IMR-90 (cell line): Measurements from ENCODE around the gene PRSS33. TPM values are rescaled to one million over a fixed set of nuclear protein-coding genes. Genes with fewer than 3 reads are reported as not detected.

Source experiments
- ATAC-seq: fragments of 200-7000 bp; cut with Tn5 transposase; 2 replicates; pipeline ENCODE4 v1.9.1; 2020; ENCODE audit warnings: low read depth, mild to moderate bottlenecking, moderate library complexity
- BruUV-seq: library from RNA; stranded (reverse); fragments of 400-500 nt; replicated peaks from 2 replicates; lab custom pipeline; 2021; lab: Mats Ljungman, UMichigan
- CTCF ChIA-PET: fragments of 300-600 bp; formaldehyde crosslinking; extraction: SDS; loops from one replicate; lab custom pipeline; 2021; ENCODE audit warnings: antibody characterized with exemption; lab: Yijun Ruan, JAX
- POLR2A ChIA-PET: fragments of 300-600 bp; sonication (Branson Sonifier 250); formaldehyde crosslinking; loops from one replicate; lab custom pipeline; 2022; ENCODE audit warnings: antibody characterized with exemption; ENCODE audit not compliant: unreplicated experiment; lab: Charles Lee
- DNase-seq: peaks from one replicate; pipeline ENCODE4 v3.0.0; 2013
- H2AFZ ChIP-seq: replicated peaks from 2 replicates; pipeline ENCODE3; 2013; ENCODE audit warnings: low read length, mild to moderate bottlenecking; ENCODE audit not compliant: poor library complexity
- H2AK5ac ChIP-seq: 2 replicates; pipeline ENCODE4 v1.6.1; 2013; ENCODE audit warnings: low read depth, low read length, inconsistent platforms
- H2AK9ac ChIP-seq: replicated peaks from 2 replicates; pipeline ENCODE3; 2013; ENCODE audit warnings: mild to moderate bottlenecking, low read depth, low read length, moderate library complexity; ENCODE audit not compliant: poor library complexity
- H2BK120ac ChIP-seq: 2 replicates; pipeline ENCODE4 v1.6.1; 2013; ENCODE audit warnings: low read depth, low read length, inconsistent platforms
- H2BK15ac ChIP-seq: 3 replicates; pipeline ENCODE4 v1.6.1; 2013; ENCODE audit warnings: low read depth, low read length, inconsistent platforms
- H2BK20ac ChIP-seq: 2 replicates; pipeline ENCODE4 v1.6.1; 2013; ENCODE audit warnings: low read depth, mild to moderate bottlenecking, inconsistent platforms, low read length, moderate library complexity
- H2BK5ac ChIP-seq: 2 replicates; pipeline ENCODE4 v1.6.1; 2013; ENCODE audit warnings: mild to moderate bottlenecking, low read depth, low read length, inconsistent platforms; ENCODE audit not compliant: poor library complexity, severe bottlenecking
- H3K14ac ChIP-seq: replicated peaks from 2 replicates; pipeline ENCODE4 v1.6.1; 2013; ENCODE audit warnings: low read depth, low read length, inconsistent platforms
- H3K18ac ChIP-seq: 2 replicates; pipeline ENCODE4 v1.6.1; 2013; ENCODE audit warnings: low read depth, low read length, control low read depth
- H3K23ac ChIP-seq: 2 replicates; pipeline ENCODE4 v1.6.1; 2013; ENCODE audit warnings: low read depth, low read length, inconsistent platforms
- H3K27ac ChIP-seq: 2 replicates; pipeline ENCODE4 v1.5.1; 2013; ENCODE audit warnings: mild to moderate bottlenecking, control low read depth, low read length; ENCODE audit not compliant: insufficient read depth
- H3K27me3 ChIP-seq: 2 replicates; pipeline ENCODE4 v1.6.1; 2013; ENCODE audit warnings: low read length; ENCODE audit not compliant: control insufficient read depth, insufficient read depth
- H3K36me3 ChIP-seq: 2 replicates; pipeline ENCODE4 v1.6.1; 2013; ENCODE audit warnings: low read length, mixed read lengths; ENCODE audit not compliant: control insufficient read depth, insufficient read depth
- H3K4ac ChIP-seq: 2 replicates; pipeline ENCODE4 v1.6.1; 2013; ENCODE audit warnings: low read depth, low read length, inconsistent platforms
- H3K4me1 ChIP-seq: 2 replicates; pipeline ENCODE4 v1.6.1; 2013; ENCODE audit warnings: low read length, mixed read lengths; ENCODE audit not compliant: control insufficient read depth, insufficient read depth
- H3K4me2 ChIP-seq: 2 replicates; pipeline ENCODE4 v1.6.1; 2013; ENCODE audit warnings: low read depth, mild to moderate bottlenecking, control low read depth, low read length, moderate library complexity
- H3K4me3 ChIP-seq: 2 replicates; pipeline ENCODE4 v1.5.1; 2013; ENCODE audit warnings: low read depth, mild to moderate bottlenecking, control low read depth, low read length, moderate library complexity; ENCODE audit not compliant: insufficient read depth
- H3K56ac ChIP-seq: 2 replicates; pipeline ENCODE4 v1.6.1; 2013; ENCODE audit warnings: low read length, inconsistent platforms; ENCODE audit not compliant: insufficient read depth; ENCODE audit errors: extremely low read depth
- H3K79me1 ChIP-seq, 2 experiments: 2 replicates each; pipeline ENCODE4 v1.6.1; 2013; ENCODE audit warnings: low read length in 2 of 2, inconsistent platforms in 1 of 2, low read depth in 1 of 2
- H3K9ac ChIP-seq: 2 replicates; pipeline ENCODE4 v1.6.1; 2013; ENCODE audit warnings: low read depth, low read length, control low read depth
- H3K9me1 ChIP-seq: 2 replicates; pipeline ENCODE4 v1.6.1; 2013; ENCODE audit warnings: low read length, inconsistent platforms; ENCODE audit not compliant: insufficient read depth
- H3K9me3 ChIP-seq: 2 replicates; pipeline ENCODE4 v1.6.1; 2013; ENCODE audit warnings: low read length; ENCODE audit not compliant: control insufficient read depth, insufficient read depth
- H4K20me1 ChIP-seq: 2 replicates; pipeline ENCODE4 v1.6.1; 2013; ENCODE audit warnings: low read length, inconsistent platforms; ENCODE audit not compliant: insufficient read depth
- H4K5ac ChIP-seq: 2 replicates; pipeline ENCODE4 v1.6.1; 2013; ENCODE audit warnings: mild to moderate bottlenecking, low read depth, low read length, control low read depth
- H4K8ac ChIP-seq, 2 experiments: 2 replicates each; pipeline ENCODE4 v1.6.1; 2013; ENCODE audit warnings: low read depth in 2 of 2, low read length in 2 of 2, control low read depth in 1 of 2, inconsistent platforms in 1 of 2
- H4K91ac ChIP-seq: 2 replicates; pipeline ENCODE4 v1.6.1; 2013; ENCODE audit warnings: low read depth, low read length, inconsistent platforms; ENCODE audit not compliant: insufficient read depth
- BHLHE40 ChIP-seq: fragments of 150-350 bp; IDR thresholded peaks from 2 replicates; pipeline ENCODE4 v1.6.1; 2016; ENCODE audit warnings: mild to moderate bottlenecking, low read depth, low read length
- CEBPB ChIP-seq: IDR thresholded peaks from 2 replicates; pipeline ENCODE4 v1.6.1; 2012; ENCODE audit warnings: low read depth, low read length, improper control_type of control experiment
- CHD1 ChIP-seq: IDR thresholded peaks from 2 replicates; pipeline ENCODE4 v1.6.1; 2012; ENCODE audit warnings: low read depth, low read length, improper control_type of control experiment
- CTCF ChIP-seq: conservative IDR thresholded peaks from 2 replicates; pipeline ENCODE4 v1.5.1; 2012; ENCODE audit warnings: mild to moderate bottlenecking, low read depth, low read length, improper control_type of control experiment
- FOS ChIP-seq: fragments of 150-350 bp; IDR thresholded peaks from 2 replicates; pipeline ENCODE4 v1.6.1; 2016; ENCODE audit warnings: low read depth, low read length
- MAFK ChIP-seq: IDR thresholded peaks from 2 replicates; pipeline ENCODE4 v1.6.1; 2012; ENCODE audit warnings: low read depth, low read length, improper control_type of control experiment
- MAZ ChIP-seq: IDR thresholded peaks from 2 replicates; pipeline ENCODE4 v1.6.1; 2012; ENCODE audit warnings: low read depth, mild to moderate bottlenecking, low read length, improper control_type of control experiment, moderate library complexity, borderline replicate concordance
- MXI1 ChIP-seq: IDR thresholded peaks from 2 replicates; pipeline ENCODE4 v1.6.1; 2012; ENCODE audit warnings: low read depth, mild to moderate bottlenecking, low read length, moderate library complexity, borderline replicate concordance
- NFE2L2 ChIP-seq: fragments of 150-350 bp; IDR thresholded peaks from 2 replicates; pipeline ENCODE4 v1.6.1; 2016; ENCODE audit warnings: low read depth, mild to moderate bottlenecking, low read length
- POLR2A ChIP-seq: IDR thresholded peaks from 2 replicates; pipeline ENCODE4 v1.6.1; 2012; ENCODE audit warnings: mild to moderate bottlenecking, low read depth, low read length
- RAD21 ChIP-seq: IDR thresholded peaks from 2 replicates; pipeline ENCODE4 v1.6.1; 2012; ENCODE audit warnings: low read length, improper control_type of control experiment
- RCOR1 ChIP-seq: IDR thresholded peaks from 2 replicates; pipeline ENCODE4 v1.6.1; 2012; ENCODE audit warnings: mild to moderate bottlenecking, low read length, improper control_type of control experiment; ENCODE audit not compliant: insufficient replicate concordance
- RFX5 ChIP-seq: IDR thresholded peaks from 2 replicates; pipeline ENCODE4 v1.8.0; 2012; ENCODE audit warnings: low read depth, mild to moderate bottlenecking, low read length, moderate library complexity
- SMC3 ChIP-seq: fragments of 150-350 bp; IDR thresholded peaks from 2 replicates; pipeline ENCODE4 v1.6.1; 2016; ENCODE audit warnings: low read depth, mild to moderate bottlenecking, antibody characterized with exemption, low read length, moderate library complexity
- USF2 ChIP-seq: fragments of 150-350 bp; IDR thresholded peaks from 2 replicates; pipeline ENCODE4 v1.6.1; 2017; ENCODE audit warnings: mild to moderate bottlenecking, antibody characterized with exemption, low read length, low read depth
- WGBS, 2 experiments: methylation state at CpG; one replicate each; pipeline versions ENCODE4 v1.1.5 to v1.1.7; 2013; ENCODE audit warnings: missing lambda C conversion rate in 2 of 2; ENCODE audit not compliant: insufficient read length in 1 of 2; ENCODE audit errors: extremely low coverage in 2 of 2; 5-methylcytosine and 5-hydroxymethylcytosine counted together
- dilution Hi-C: fragments of 300-500 bp; cut with HindIII; formaldehyde crosslinking; loops from one replicate; pipeline ENCODE4 v1.14.3; 2018; ENCODE audit warnings: low sequenced_read_pairs; ENCODE audit not compliant: unreplicated experiment
- in situ Hi-C: fragments of 300-500 bp; cut with MboI; formaldehyde crosslinking; loops from 3 replicates; pipeline ENCODE4 v1.14.3; 2019; ENCODE audit warnings: low sequenced_read_pairs, inconsistent platforms, mixed read lengths
- intact Hi-C: fragments of 100-400 bp; cut with micrococcal nuclease; formaldehyde crosslinking; loops from 2 replicates; pipeline ENCODE4 v1.10.0; 2022
- polyA plus RNA-seq, 3 experiments: library from polyadenylated mRNA; depleted of rRNA; stranded (reverse); fragments of >200 nt; gene quantifications; 2 replicates each; pipeline ENCODE4 v1.2.3, GENCODE V29; 2012; ENCODE audit warnings: low replicate concordance in 1 of 3
- total RNA-seq: library from RNA; depleted of rRNA; stranded (reverse); fragments of >200 nt; gene quantifications from 2 replicates; pipeline ENCODE4 v1.2.3, GENCODE V29; 2012

The PRSS33 gene
- total and polyA plus RNA-seq, 2 of the 4 experiments (the other 2 are of a cell fraction) = not detected

- no peak overlapping the region for H3K56ac ChIP-seq
- H4K20me1 ChIP-seq = peaks cover 94% of the 10 kb centered on the region
- H3K27me3 ChIP-seq = no peaks in the 10 kb centered on the region
- ATAC-seq (no peak), DNase-seq (no peak)
- POLR2A ChIA-PET = no interaction called here
- 90% methylated on average over 15 of the region's 32 CpGs; no CpG with 5 or more reads in 1 of the 2 experiments for WGBS, 2 experiments
- no peak overlapping the region for H3K18ac ChIP-seq
- no peak overlapping the region for H2BK120ac ChIP-seq
- peaks cover 19 to 96% of the 10 kb centered on the region in 2 experiments for H3K79me1 ChIP-seq
- no peak overlapping the region for H3K27ac ChIP-seq
- no peak overlapping the region for H2AK5ac ChIP-seq
- H3K4me2 ChIP-seq = no peak overlapping the region
- CTCF ChIA-PET = no interaction called here
- no peak overlapping the region for H2BK5ac ChIP-seq
- dilution Hi-C loops (no loop called here), intact Hi-C loops (no loop called here), in situ Hi-C loops (no loop called here)
- H3K23ac ChIP-seq = no peak overlapping the region
- H2BK20ac ChIP-seq = no peak overlapping the region
- no peak overlapping the region; the same call in 1 of the 2 replicates for H4K5ac ChIP-seq
- H2AK9ac ChIP-seq = peak overlapping the region; percentile 16
- H3K14ac ChIP-seq = no peak overlapping the region
- H3K36me3 ChIP-seq = peaks cover 95% of the 10 kb centered on the region
- no peak overlapping the region for H3K4me3 ChIP-seq
- no peak overlapping the region for H4K8ac ChIP-seq
- peaks cover 8% of the 10 kb centered on the region for H3K4me1 ChIP-seq
- H3K9ac ChIP-seq = no peak overlapping the region
- no peak overlapping the region for H2BK15ac ChIP-seq
- peak overlapping the region; percentile 57 for H2AFZ ChIP-seq
- H3K9me3 ChIP-seq = no peaks in the 10 kb centered on the region; the same call in 1 of the 2 replicates
- H4K91ac ChIP-seq = no peak overlapping the region
- H3K9me1 ChIP-seq = peaks cover 5% of the 10 kb centered on the region
- BruUV-seq = no TSS peak
- H3K4ac ChIP-seq = no peak overlapping the region
- no peak for TF ChIP-seq MAZ
- no peak for TF ChIP-seq RAD21
- TF ChIP-seq CHD1 = no peak
- no peak for TF ChIP-seq POLR2A
- no peak for TF ChIP-seq MXI1
- no peak for TF ChIP-seq NFE2L2
- no peak for TF ChIP-seq RCOR1
- no peak for TF ChIP-seq USF2
- TF ChIP-seq SMC3 = no peak
- TF ChIP-seq MAFK = no peak
- no peak for TF ChIP-seq CEBPB
- TF ChIP-seq RFX5 = no peak
- no peak for TF ChIP-seq BHLHE40
- no peak for TF ChIP-seq FOS
- TF ChIP-seq CTCF = no peak
These were observed 17.1 kb downstream of the PRSS33 start for GRCh38 chr16:2770057-2770951.
